Heart left ventricle (tissue), 16 donors: ENCODE results near the gene MAN2B2. TPM values are rescaled to one million over a fixed set of nuclear protein-coding genes. Genes with fewer than 3 reads are reported as not detected.
A peak's percentile ranks its signal among the peaks of the same experiment; 100 is the strongest.

Experiments used
- ATAC-seq, 4 donors: fragments of 200-7000 bp; cut with Tn5 transposase; one replicate each; pipeline ENCODE4 v1.9.1; 2020 to 2022; ENCODE audit warnings: moderate library complexity in 4 of 4, mild to moderate bottlenecking in 3 of 4, moderate number of reproducible peaks in 1 of 4
- DNase-seq, 5 donors: peaks; one replicate each; pipeline ENCODE4 v3.0.0-alpha.2; 2020
- H3K27ac ChIP-seq, 12 donors: fragments of 200-600 bp; sonication (generic) in 4 of 12; one replicate each; pipeline versions ENCODE4 v1.5.0 to v1.8.0; 2016 to 2022; ENCODE audit warnings: mild to moderate bottlenecking in 2 of 12
- H3K27me3 ChIP-seq, 9 donors: fragments of 200-600 bp; sonication (generic) in 2 of 9; one replicate each; pipeline versions ENCODE4 v1.5.1 to v1.8.0; 2016 to 2022; ENCODE audit warnings: mild to moderate bottlenecking in 3 of 9
- H3K36me3 ChIP-seq, 9 donors: fragments of 200-600 bp; sonication (generic) in 2 of 9; one replicate each; pipeline versions ENCODE4 v1.5.0 to v1.8.0; 2018 to 2022; ENCODE audit warnings: mild to moderate bottlenecking in 2 of 9
- H3K4me1 ChIP-seq, 12 donors: fragments of 200-600 bp; sonication (generic) in 4 of 12; one replicate each; pipeline versions ENCODE4 v1.5.0 to v1.8.0; 2016 to 2022; ENCODE audit warnings: mild to moderate bottlenecking in 3 of 12
- H3K4me3 ChIP-seq, 12 donors: fragments of 200-600 bp; sonication (generic) in 4 of 12; one replicate each; pipeline versions ENCODE4 v1.5.0 to v1.8.0; 2017 to 2022; ENCODE audit warnings: mild to moderate bottlenecking in 9 of 12, moderate library complexity in 4 of 12
- H3K9me3 ChIP-seq, 12 donors: fragments of 200-600 bp; sonication (generic) in 4 of 12; one replicate each; pipeline versions ENCODE4 v1.5.0 to v1.8.0; 2016 to 2022; ENCODE audit warnings: mild to moderate bottlenecking in 1 of 12
- CTCF ChIP-seq, 12 donors: fragments of 200-600 bp; sonication (generic) in 4 of 12; IDR thresholded peaks; one replicate each; pipeline versions ENCODE4 v1.5.0 to v1.8.0; 2018 to 2022; ENCODE audit warnings: antibody characterized with exemption in 12 of 12, mild to moderate bottlenecking in 5 of 12
- POLR2A ChIP-seq, 2 donors: fragments of 450-650 bp; IDR thresholded peaks; one replicate each; pipeline ENCODE4 v1.6.1; 2017; ENCODE audit warnings: antibody characterized with exemption in 2 of 2, mild to moderate bottlenecking in 2 of 2, moderate library complexity in 2 of 2
- WGBS, 4 donors: extraction: QIAGEN DNeasy Blood & Tissue Kit in 2 of 4; methylation state at CpG; one replicate each; pipeline versions ENCODE4 v1.1.5 to v1.1.7; 2013 to 2018; 5-methylcytosine and 5-hydroxymethylcytosine counted together
- intact Hi-C, 10 donors: fragments of 100-400 bp; cut with DNase I; formaldehyde crosslinking; loops; one replicate each; pipeline versions ENCODE4 v1.11.1 to v1.14.2; 2022
- polyA plus RNA-seq, 2 donors: library from polyadenylated mRNA; stranded (reverse); fragments of 200-250 nt; gene quantifications; one replicate each; pipeline ENCODE4 v1.2.3, GENCODE V29; 2013
- total RNA-seq, 9 donors: library from RNA; depleted of rRNA in 2 of 9; stranded (reverse); fragments of >200 nt in 2 of 9; fragmentation: NEBNext Ultra II Directional in 3 of 9; extraction: Animal tissue kit (Norgen Biotek cat#: 25700) in 3 of 9; gene quantifications; one replicate each; pipeline versions ENCODE4 v1.1.0 to v1.2.4, GENCODE V29; 2016 to 2023
- donor health status: ischemic (EF 13 %, LVEDD 7.1; RV severe dilation, severe dysfunction).
- donor health status: healthy with polysubstance abuse.
- donor health status: DM: no; HTN: yes; CAD: no.
- donor health status: DM: no; HTN: no; CAD: no.
- donor health status: ischemic (EF 25% LVEDD 6.9; RV normal size, moderate dysfunction).
- donor health status: ischemic (EF 25% LVEDD 5.7; RV mildly dilated, moderate dysfunction).
- donor health status: healthy.
- donor health status: DM: yes; HTN: yes; CAD: no.
- donor health status: ischemic (EF 35%, LVEDD 5.7; RV mildly dilated, moderate dysfunction).
- donor health status: nonischemic (EF 11% LVEDD 7.7; RV severe dilation, severe dysfunction).
- donor health status: DM: yes; HTN: yes; CAD: no.
- donor health status: PGD.
- donor health status: ischemic (EF 29% LVEDD 5.4; RV normal size, mild dysfunction).
- donor health status: nonischemic (EF 23%, LVEDD 6.1; RV moderate dilation, normal function).

Gene MAN2B2
- total and polyA plus RNA-seq, 11 donors = 4.4 to 33.6 (median 19.8) TPM

GRCh38 chr4:6561706-6562371, 13.2 kb upstream of the MAN2B2 start:
- Histone ChIP-seq H3K9me3 (no peaks in the 10 kb centered on the region), H3K36me3 (no peaks in the 10 kb centered on the region), H3K27me3 (peaks cover 0 to 72% (median 28%) of the 10 kb centered on the region in 9 donors), H3K4me1 (peaks cover 3 to 18% (median 10%) of the 10 kb centered on the region in 12 donors), H3K27ac (no peak overlapping the region), H3K4me3 (no peak overlapping the region)
- 38 to 49% (median 46%) methylated on average over 13 to 16 of the region's 16 CpGs for WGBS, 4 donors
- intact Hi-C loops = no loop called here
- no peak for TF ChIP-seq CTCF (IDR thresholded peaks at IDR 0.05)
- no peak for TF ChIP-seq POLR2A (IDR thresholded peaks at IDR 0.05)
- DNase-seq (peak in 1 of 5 donors; percentile 14), ATAC-seq (no peak)

- H3K9me3 ChIP-seq = no peaks in the 10 kb centered on the region
- ATAC-seq = peak in 2 of 4 donors; percentile 24 to 64
- intact Hi-C loops = no loop called here
- no peak for TF ChIP-seq CTCF (IDR thresholded peaks at IDR 0.05)
- TF ChIP-seq POLR2A (IDR thresholded peaks at IDR 0.05) = no peak
- 1 to 2% (median 1%) methylated on average over 18 to 127 of the region's 127 CpGs for WGBS, 4 donors
- H3K4me1 ChIP-seq = peaks cover 3 to 18% (median 10%) of the 10 kb centered on the region in 12 donors
- no peaks in the 10 kb centered on the region for H3K36me3 ChIP-seq
- H3K27ac ChIP-seq = no peak overlapping the region
- peaks cover 0 to 62% (median 22%) of the 10 kb centered on the region in 9 donors for H3K27me3 ChIP-seq
- peak overlapping the region in 11 of 12 donors; percentile 19 to 55 (median 42) for H3K4me3 ChIP-seq
- DNase-seq = no peak
These were observed 11.8 kb upstream of the MAN2B2 start for GRCh38 chr4:6562931-6563901.

GRCh38 chr4:6563935-6564645, 10.9 kb upstream of the MAN2B2 start:
- no peak for ATAC-seq
- Histone ChIP-seq H3K9me3 (no peaks in the 10 kb centered on the region), H3K36me3 (no peaks in the 10 kb centered on the region), H3K4me3 (peak overlapping the region in 10 of 12 donors; percentile 12 to 55 (median 24)), H3K4me1 (peaks cover 3 to 18% (median 10%) of the 10 kb centered on the region in 12 donors), H3K27me3 (peaks cover 0 to 57% (median 22%) of the 10 kb centered on the region in 9 donors), H3K27ac (no peak overlapping the region)
- DNase-seq = no peak
- TF ChIP-seq POLR2A (IDR thresholded peaks at IDR 0.05) (no peak), CTCF (IDR thresholded peaks at IDR 0.05) (no peak)
- intact Hi-C loops = no loop called here
- 7 to 16% (median 10%) methylated on average over 18 to 66 of the region's 66 CpGs for WGBS, 4 donors
